ENCODE results near the gene SFTPA2. TPM values are rescaled to one million over a fixed set of nuclear protein-coding genes. Genes with fewer than 3 reads are reported as not detected.
"Not testable (repeated sequence)": the region's sequence is repeated elsewhere in the genome, so short reads cannot be mapped to it uniquely, and the experiment has no call there.

SFTPA2 gene
- total RNA-seq, 3 donors from 2014 or later (not counting 1 experiment from before 2014, with no cell fraction given), result not detected

DNA sequence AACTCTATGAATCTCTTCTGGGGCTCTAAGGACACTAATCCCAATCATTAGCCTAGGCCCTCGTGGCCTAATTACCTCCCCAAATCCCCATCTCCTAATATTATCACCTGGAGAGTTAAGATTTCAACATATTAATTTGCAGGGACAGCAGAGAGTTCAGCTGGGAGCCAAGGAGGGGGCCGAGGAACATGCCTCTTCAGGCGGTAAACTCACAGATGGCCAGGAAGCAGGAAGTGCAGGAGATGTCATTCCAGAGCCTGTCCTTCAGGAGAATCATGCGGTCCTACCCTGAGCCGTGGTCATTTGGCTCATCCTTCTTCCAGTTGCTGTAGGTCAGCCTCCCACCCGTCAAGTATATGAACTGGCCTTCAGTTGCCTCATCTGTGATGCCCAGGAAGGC lies 21.9 kb upstream of the SFTPA2 start:
- ATAC-seq (no peak), DNase-seq (no peak)
- WGBS (ENCODE audit: insufficient coverage), result 92% methylated on average over 6 of the region's 6 CpGs
- Mint-ChIP-seq H3K4me1 (no peaks in the 10 kb centered on the region), H3K4me3 (no peak overlapping the region), H3K27me3 (ENCODE audit: low read depth in 2 of 2) (peaks cover 11 to 37% of the 10 kb centered on the region in 2 donors), H3K36me3 (no peaks in the 10 kb centered on the region), H3K9me3 (no peaks in the 10 kb centered on the region), H3K27ac (no peak overlapping the region)
- Histone ChIP-seq H3K27me3 (ENCODE audit: control insufficient read depth, insufficient read depth, low read length) (no peaks in the 10 kb centered on the region), H3K4me1 (ENCODE audit: control insufficient read depth, insufficient read depth, low read length) (no peaks in the 10 kb centered on the region), H3K9me3 (ENCODE audit: control insufficient read depth, insufficient read depth, low read length) (no peaks in the 10 kb centered on the region), H3K27ac (ENCODE audit: low read length) (no peak overlapping the region), H3K4me3 (ENCODE audit: low read length) (no peak overlapping the region), H3K36me3 (ENCODE audit: control insufficient read depth, insufficient read depth, low read length) (no peaks in the 10 kb centered on the region)
- intact Hi-C loops (cut with micrococcal nuclease), result no loop called here
- TF ChIP-seq CTCF (IDR thresholded peaks at IDR 0.05), result no peak

DNA sequence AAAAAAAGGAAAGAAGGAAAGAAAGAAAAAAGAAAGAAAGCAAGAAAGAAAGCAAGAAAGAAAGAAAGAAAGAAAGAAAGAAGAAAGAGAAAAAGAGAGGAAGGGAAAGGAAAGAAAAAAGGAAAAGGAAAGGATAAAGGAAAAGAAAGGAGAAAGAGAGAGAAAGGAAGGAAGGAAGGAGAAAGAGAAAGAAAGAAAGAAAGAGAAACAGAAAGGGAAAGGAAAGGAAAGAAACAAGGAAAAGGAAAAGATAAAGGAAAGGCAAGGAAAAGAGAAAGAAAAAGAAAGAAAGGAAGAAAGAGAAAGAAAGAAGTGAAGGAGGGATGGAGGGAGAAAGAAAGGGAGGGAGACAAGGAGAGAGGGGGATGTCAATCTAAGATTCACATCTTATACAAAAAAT lies 20.8 kb upstream of the SFTPA2 start:
- no peak overlapping the region for H3K4me3 Mint-ChIP-seq

GRCh38 chr10:79579361-79579760 lies 19.2 kb upstream of the SFTPA2 start:
- no peaks in the 10 kb centered on the region for H3K36me3 Mint-ChIP-seq
- H3K4me3 Mint-ChIP-seq, result no peak overlapping the region
- WGBS (ENCODE audit: insufficient coverage), result 83% methylated on average over 2 of the region's 2 CpGs
- Histone ChIP-seq H3K4me1 (ENCODE audit: control insufficient read depth, insufficient read depth, low read length) (no peaks in the 10 kb centered on the region), H3K27me3 (ENCODE audit: control insufficient read depth, insufficient read depth, low read length) (no peaks in the 10 kb centered on the region), H3K4me3 (ENCODE audit: low read length) (no peak overlapping the region), H3K27ac (ENCODE audit: low read length) (no peak overlapping the region), H3K9me3 (ENCODE audit: control insufficient read depth, insufficient read depth, low read length) (no peaks in the 10 kb centered on the region), H3K36me3 (ENCODE audit: control insufficient read depth, insufficient read depth, low read length) (no peaks in the 10 kb centered on the region)
- no peak overlapping the region for H3K27ac Mint-ChIP-seq
- no peak for ATAC-seq
- H3K4me1 Mint-ChIP-seq, result no peaks in the 10 kb centered on the region
- intact Hi-C loops (cut with micrococcal nuclease), result no loop called here
- TF ChIP-seq CTCF (IDR thresholded peaks at IDR 0.05), result no peak
- DNase-seq, result no peak
- peaks cover 11 to 25% of the 10 kb centered on the region in 2 donors for H3K27me3 Mint-ChIP-seq (ENCODE audit: low read depth in 2 of 2)
- H3K9me3 Mint-ChIP-seq, result no peaks in the 10 kb centered on the region

More for the DNA sequence above, 20.8 kb upstream of the SFTPA2 start:
- H3K4me1 ChIP-seq (ENCODE audit: control insufficient read depth, insufficient read depth, low read length), result no peaks in the 10 kb centered on the region
- ATAC-seq (no peak), DNase-seq (no peak)
- H3K27ac Mint-ChIP-seq, result no peak overlapping the region
- no peak overlapping the region for H3K4me3 ChIP-seq (ENCODE audit: low read length)
- no peaks in the 10 kb centered on the region for H3K36me3 ChIP-seq (ENCODE audit: control insufficient read depth, insufficient read depth, low read length)
- no peaks in the 10 kb centered on the region for H3K9me3 ChIP-seq (ENCODE audit: control insufficient read depth, insufficient read depth, low read length)
- H3K4me1 Mint-ChIP-seq, result no peaks in the 10 kb centered on the region
- intact Hi-C loops (cut with micrococcal nuclease), result no loop called here
- no peaks in the 10 kb centered on the region for H3K27me3 ChIP-seq (ENCODE audit: control insufficient read depth, insufficient read depth, low read length)
- no peaks in the 10 kb centered on the region for H3K9me3 Mint-ChIP-seq
- no peaks in the 10 kb centered on the region for H3K36me3 Mint-ChIP-seq
- H3K27me3 Mint-ChIP-seq (ENCODE audit: low read depth in 2 of 2), result peaks cover 8 to 34% of the 10 kb centered on the region in 2 donors
- H3K27ac ChIP-seq (ENCODE audit: low read length), result no peak overlapping the region
- no peak for TF ChIP-seq CTCF (IDR thresholded peaks at IDR 0.05)

DNA sequence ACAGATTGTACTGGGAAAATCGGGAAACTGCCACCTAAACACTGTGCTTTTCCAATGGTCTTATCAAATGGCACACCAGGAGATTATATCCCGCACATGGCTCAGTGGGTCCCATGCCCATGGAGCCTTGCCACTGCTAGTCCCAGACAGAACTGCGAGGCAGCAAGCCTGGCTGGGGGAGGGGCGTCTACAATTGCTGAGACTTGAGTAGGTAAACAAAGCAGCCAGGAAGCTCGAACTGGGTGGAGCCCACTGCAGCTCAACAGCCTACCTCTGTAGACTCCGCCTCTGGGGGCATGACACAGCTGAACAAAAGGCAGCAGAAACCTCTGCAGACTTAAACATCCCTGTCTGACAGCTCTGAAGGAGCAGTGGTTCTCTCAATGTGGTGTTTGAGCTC lies 10.4 kb upstream of the SFTPA2 start:
- H3K27ac ChIP-seq (ENCODE audit: low read length); H3K4me3 ChIP-seq (ENCODE audit: low read length); H3K9me3 ChIP-seq (ENCODE audit: control insufficient read depth, insufficient read depth, low read length); ATAC-seq; H3K9me3 Mint-ChIP-seq; H3K27ac Mint-ChIP-seq; H3K4me3 Mint-ChIP-seq; H3K36me3 ChIP-seq (ENCODE audit: control insufficient read depth, insufficient read depth, low read length); DNase-seq; intact Hi-C loops (cut with micrococcal nuclease); H3K4me1 ChIP-seq (ENCODE audit: control insufficient read depth, insufficient read depth, low read length); H3K36me3 Mint-ChIP-seq; H3K27me3 ChIP-seq (ENCODE audit: control insufficient read depth, insufficient read depth, low read length); H3K4me1 Mint-ChIP-seq: not testable (repeated sequence)
- H3K27me3 Mint-ChIP-seq (ENCODE audit: low read depth in 2 of 2), result peaks cover 44 to 65% of the 10 kb centered on the region in 2 donors
- 85% methylated on average over 6 of the region's 6 CpGs for WGBS (ENCODE audit: insufficient coverage)
